ENCODE results near the gene LIPM. TPM values are rescaled to one million over a fixed set of nuclear protein-coding genes. Genes with fewer than 3 reads are reported as not detected.
A peak's percentile ranks its signal among the peaks of the same experiment; 100 is the strongest.

LIPM gene
- total RNA-seq, 4 donors from 2014 or later = not detected

- H3K4me3 ChIP-seq = no peak overlapping the region
- no peak for TF ChIP-seq EP300 (IDR thresholded peaks at IDR 0.05; ENCODE audit: low read depth)
- TF ChIP-seq POLR2A (IDR thresholded peaks at IDR 0.05) = no peak
- H3K4me1 ChIP-seq = no peaks in the 10 kb centered on the region
- intact Hi-C loops (cut with DNase I; ENCODE audit: low total_unique reads) (no loop called here), in situ Hi-C loops (cut with MboI; ENCODE audit: low pct_ligation_motif_present in 1 of 4, low pct_unique_long_range_greater_than_20kb in 1 of 4, low sequenced_read_pairs in 3 of 4) (no loop called here)
- 58 to 65% methylated on average over 3 of the region's 3 CpGs for WGBS, 2 donors (ENCODE audit: low coverage in 1 of 2)
- H3K27ac ChIP-seq = no peak overlapping the region
- H3K36me3 ChIP-seq = no peaks in the 10 kb centered on the region
- H3K27me3 ChIP-seq = no peaks in the 10 kb centered on the region
- DNase-seq = no peak
- H3K9me3 ChIP-seq = no peaks in the 10 kb centered on the region
These were observed 18.8 kb upstream of the LIPM start for GRCh38 chr10:88783724-88784123.

- no peak overlapping the region for H3K4me3 ChIP-seq
These were observed 16.3 kb upstream of the LIPM start for GRCh38 chr10:88786032-88786770.

GRCh38 chr10:88787463-88787862, 15.1 kb upstream of the LIPM start:
- TF ChIP-seq, protein P1, sequence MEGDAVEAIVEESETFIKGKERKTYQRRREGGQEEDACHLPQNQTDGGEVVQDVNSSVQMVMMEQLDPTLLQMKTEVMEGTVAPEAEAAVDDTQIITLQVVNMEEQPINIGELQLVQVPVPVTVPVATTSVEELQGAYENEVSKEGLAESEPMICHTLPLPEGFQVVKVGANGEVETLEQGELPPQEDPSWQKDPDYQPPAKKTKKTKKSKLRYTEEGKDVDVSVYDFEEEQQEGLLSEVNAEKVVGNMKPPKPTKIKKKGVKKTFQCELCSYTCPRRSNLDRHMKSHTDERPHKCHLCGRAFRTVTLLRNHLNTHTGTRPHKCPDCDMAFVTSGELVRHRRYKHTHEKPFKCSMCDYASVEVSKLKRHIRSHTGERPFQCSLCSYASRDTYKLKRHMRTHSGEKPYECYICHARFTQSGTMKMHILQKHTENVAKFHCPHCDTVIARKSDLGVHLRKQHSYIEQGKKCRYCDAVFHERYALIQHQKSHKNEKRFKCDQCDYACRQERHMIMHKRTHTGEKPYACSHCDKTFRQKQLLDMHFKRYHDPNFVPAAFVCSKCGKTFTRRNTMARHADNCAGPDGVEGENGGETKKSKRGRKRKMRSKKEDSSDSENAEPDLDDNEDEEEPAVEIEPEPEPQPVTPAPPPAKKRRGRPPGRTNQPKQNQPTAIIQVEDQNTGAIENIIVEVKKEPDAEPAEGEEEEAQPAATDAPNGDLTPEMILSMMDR (IDR thresholded peaks at IDR 0.05) = no peak
- TF ChIP-seq POLR2AphosphoS5 (IDR thresholded peaks at IDR 0.05) (no peak), EP300 (IDR thresholded peaks at IDR 0.05; ENCODE audit: low read depth) (no peak)
- DNase-seq = no peak
- Histone ChIP-seq H3K27ac (no peak overlapping the region), H3K4me3 (no peak overlapping the region), H3K9me3 (no peaks in the 10 kb centered on the region), H3K36me3 (no peaks in the 10 kb centered on the region), H3K4me1 (no peaks in the 10 kb centered on the region), H3K27me3 (no peaks in the 10 kb centered on the region)
- WGBS, 2 donors (ENCODE audit: low coverage in 1 of 2) = 82 to 93% methylated on average over 5 of the region's 5 CpGs
- intact Hi-C loops (cut with DNase I; ENCODE audit: low total_unique reads) = no loop called here
- in situ Hi-C loops (cut with MboI; ENCODE audit: low pct_ligation_motif_present in 1 of 4, low pct_unique_long_range_greater_than_20kb in 1 of 4, low sequenced_read_pairs in 3 of 4) = no loop called here

More at GRCh38 chr10:88786032-88786770, 16.3 kb upstream of the LIPM start:
- in situ Hi-C loops (cut with MboI; ENCODE audit: low pct_ligation_motif_present in 1 of 4, low pct_unique_long_range_greater_than_20kb in 1 of 4, low sequenced_read_pairs in 3 of 4) = no loop called here
- no peaks in the 10 kb centered on the region for H3K9me3 ChIP-seq
- no peaks in the 10 kb centered on the region for H3K4me1 ChIP-seq
- intact Hi-C loops (cut with DNase I; ENCODE audit: low total_unique reads) = no loop called here
- no peaks in the 10 kb centered on the region for H3K36me3 ChIP-seq
- 92 to 98% methylated on average over 6 to 10 of the region's 10 CpGs for WGBS, 2 donors (ENCODE audit: low coverage in 1 of 2)
- H3K27ac ChIP-seq = no peak overlapping the region
- H3K27me3 ChIP-seq = no peaks in the 10 kb centered on the region
- DNase-seq = no peak
- TF ChIP-seq, protein P1 (IDR thresholded peaks at IDR 0.05) = no peak
- no peak for TF ChIP-seq POLR2A (IDR thresholded peaks at IDR 0.05)
- no peak for TF ChIP-seq EP300 (IDR thresholded peaks at IDR 0.05; ENCODE audit: low read depth)

GRCh38 chr10:88788924-88789323, 13.6 kb upstream of the LIPM start:
- Histone ChIP-seq H3K4me1 (no peaks in the 10 kb centered on the region), H3K9me3 (no peaks in the 10 kb centered on the region), H3K36me3 (no peaks in the 10 kb centered on the region), H3K27ac (no peak overlapping the region), H3K4me3 (no peak overlapping the region), H3K27me3 (no peaks in the 10 kb centered on the region)
- intact Hi-C loops (cut with DNase I; ENCODE audit: low total_unique reads) = no loop called here
- TF ChIP-seq EP300 (IDR thresholded peaks at IDR 0.05; ENCODE audit: low read depth) = no peak
- TF ChIP-seq, protein P1 (IDR thresholded peaks at IDR 0.05) = no peak
- no peak for TF ChIP-seq POLR2A (IDR thresholded peaks at IDR 0.05)
- TF ChIP-seq POLR2AphosphoS5 (IDR thresholded peaks at IDR 0.05) = no peak
- in situ Hi-C loops (cut with MboI; ENCODE audit: low pct_ligation_motif_present in 1 of 4, low pct_unique_long_range_greater_than_20kb in 1 of 4, low sequenced_read_pairs in 3 of 4) = no loop called here
- no peak for DNase-seq

DNA sequence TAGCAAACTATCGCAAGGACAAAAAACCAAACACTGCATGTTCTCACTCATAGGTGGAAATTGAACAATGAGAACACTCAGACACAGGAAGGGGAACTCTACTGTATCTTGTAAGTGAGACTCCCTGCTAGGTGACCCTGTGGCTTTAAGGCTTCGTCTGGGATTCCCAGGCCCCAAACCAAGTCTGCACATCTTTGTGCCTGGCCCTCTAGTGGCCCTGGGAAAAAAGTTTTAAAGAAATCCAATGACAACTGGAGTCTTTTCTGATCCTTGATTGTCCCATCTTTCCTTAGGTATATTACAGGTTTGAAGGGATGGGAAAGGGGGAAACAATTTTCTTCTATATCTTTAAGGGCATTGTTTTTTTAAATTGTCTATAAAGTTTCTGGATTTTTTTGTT, 10.6 kb upstream of the LIPM start:
- no peaks in the 10 kb centered on the region for H3K4me1 ChIP-seq
- intact Hi-C loops (cut with DNase I; ENCODE audit: low total_unique reads) = no loop called here
- 60 to 67% methylated on average over 2 of the region's 2 CpGs for WGBS, 2 donors (ENCODE audit: low coverage in 1 of 2)
- no peak overlapping the region for H3K27ac ChIP-seq
- H3K36me3 ChIP-seq = no peaks in the 10 kb centered on the region
- TF ChIP-seq POLR2A (IDR thresholded peaks at IDR 0.05) (no peak), POLR2AphosphoS5 (IDR thresholded peaks at IDR 0.05) (no peak)
- TF ChIP-seq, protein P1 (IDR thresholded peaks at IDR 0.05) = peak; percentile 34 to 47 (median 35)
- no peaks in the 10 kb centered on the region for H3K9me3 ChIP-seq
- in situ Hi-C loops (cut with MboI; ENCODE audit: low pct_ligation_motif_present in 1 of 4, low pct_unique_long_range_greater_than_20kb in 1 of 4, low sequenced_read_pairs in 3 of 4) = no loop called here
- no peak for DNase-seq
- no peaks in the 10 kb centered on the region for H3K27me3 ChIP-seq
- no peak overlapping the region for H3K4me3 ChIP-seq

Measured in transverse colon (tissue), 4 donors.